Measurements from ENCODE around the gene RPS21.

The RPS21 gene

DNA sequence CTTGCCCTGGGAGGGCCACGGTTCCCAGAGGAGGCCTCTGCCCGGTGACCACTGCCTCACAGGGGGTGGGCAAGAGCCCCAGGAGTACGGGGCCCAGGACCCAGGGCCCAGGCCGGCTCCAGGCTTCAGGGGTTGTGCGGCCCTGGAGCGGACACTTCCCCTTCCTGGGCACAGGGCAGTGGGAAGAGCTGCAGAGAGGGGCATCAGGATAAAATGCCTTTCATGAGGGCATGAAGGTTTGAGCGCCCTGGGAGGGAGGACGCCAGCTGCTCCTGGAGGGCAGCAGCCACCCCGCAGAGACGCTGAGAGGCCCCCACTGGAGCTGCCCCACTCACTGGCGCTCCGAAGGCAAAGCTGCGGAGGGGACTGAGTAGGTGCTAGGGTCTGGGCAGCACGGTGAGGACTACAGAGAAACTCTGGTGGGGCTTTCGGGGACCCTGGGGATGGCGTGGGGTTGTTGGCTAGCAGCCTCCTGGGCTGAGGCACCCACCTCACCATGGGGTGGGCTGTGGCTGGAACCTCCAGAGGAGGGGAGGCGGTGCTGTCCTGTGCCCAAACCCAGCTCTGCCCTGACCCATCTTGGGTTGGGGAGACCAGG, 30.2 kb upstream of the RPS21 start:
- no peaks in the 10 kb centered on the region; the same call in 1 of the 2 replicates for H3K36me3 ChIP-seq (ENCODE audit: control insufficient read depth, low read length)

DNA sequence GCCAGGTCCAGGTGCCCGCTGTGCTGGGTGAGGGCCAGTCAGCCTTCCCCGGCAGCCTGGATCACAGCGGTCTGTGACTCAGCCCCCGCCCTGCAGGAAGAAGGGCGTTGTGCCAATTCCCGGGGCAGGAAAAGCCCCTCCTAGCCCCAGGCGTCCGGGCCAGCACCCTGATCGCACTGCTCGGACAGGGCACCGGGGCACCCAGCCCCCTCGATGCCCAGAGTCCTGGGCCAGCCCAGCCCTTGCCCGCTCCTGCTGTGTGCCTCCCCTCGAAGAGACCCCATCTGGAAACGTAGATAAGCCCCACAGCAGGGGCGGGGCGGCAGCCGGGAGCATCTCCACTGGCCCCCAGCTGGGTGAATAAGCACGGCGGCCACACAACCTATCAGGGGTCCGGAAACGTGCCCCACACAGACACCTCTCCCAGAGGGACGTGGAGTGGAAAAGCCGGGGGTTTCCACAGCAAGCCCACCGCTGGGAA, 29.7 kb upstream of the RPS21 start:
- Histone ChIP-seq H3K79me2 (ENCODE audit: control insufficient read depth, low read length) (no peaks in the 10 kb centered on the region), H3K4me1 (ENCODE audit: control insufficient read depth, low read length) (peaks cover 17% of the 10 kb centered on the region), H4K20me1 (ENCODE audit: control insufficient read depth, insufficient read depth, low read depth, low read length) (no peaks in the 10 kb centered on the region), H3K27me3 (ENCODE audit: control insufficient read depth, low read length) (no peaks in the 10 kb centered on the region), H3K4me2 (ENCODE audit: low read length) (no peak overlapping the region), H3K27ac (ENCODE audit: low read depth, low read length) (no peak overlapping the region), H3K9me2 (replicated peaks; ENCODE audit: control insufficient read depth, low read length) (no peaks in the 10 kb centered on the region), H3K36me3 (ENCODE audit: control insufficient read depth, low read length) (no peaks in the 10 kb centered on the region), H3K9me3 (ENCODE audit: control insufficient read depth, insufficient read depth, low read length) (no peaks in the 10 kb centered on the region), H3K4me3 (ENCODE audit: low read length) (no peak overlapping the region), H3F3A (ENCODE audit: control insufficient read depth, insufficient read depth) (no peaks in the 10 kb centered on the region)
- TF ChIP-seq, protein P1, sequence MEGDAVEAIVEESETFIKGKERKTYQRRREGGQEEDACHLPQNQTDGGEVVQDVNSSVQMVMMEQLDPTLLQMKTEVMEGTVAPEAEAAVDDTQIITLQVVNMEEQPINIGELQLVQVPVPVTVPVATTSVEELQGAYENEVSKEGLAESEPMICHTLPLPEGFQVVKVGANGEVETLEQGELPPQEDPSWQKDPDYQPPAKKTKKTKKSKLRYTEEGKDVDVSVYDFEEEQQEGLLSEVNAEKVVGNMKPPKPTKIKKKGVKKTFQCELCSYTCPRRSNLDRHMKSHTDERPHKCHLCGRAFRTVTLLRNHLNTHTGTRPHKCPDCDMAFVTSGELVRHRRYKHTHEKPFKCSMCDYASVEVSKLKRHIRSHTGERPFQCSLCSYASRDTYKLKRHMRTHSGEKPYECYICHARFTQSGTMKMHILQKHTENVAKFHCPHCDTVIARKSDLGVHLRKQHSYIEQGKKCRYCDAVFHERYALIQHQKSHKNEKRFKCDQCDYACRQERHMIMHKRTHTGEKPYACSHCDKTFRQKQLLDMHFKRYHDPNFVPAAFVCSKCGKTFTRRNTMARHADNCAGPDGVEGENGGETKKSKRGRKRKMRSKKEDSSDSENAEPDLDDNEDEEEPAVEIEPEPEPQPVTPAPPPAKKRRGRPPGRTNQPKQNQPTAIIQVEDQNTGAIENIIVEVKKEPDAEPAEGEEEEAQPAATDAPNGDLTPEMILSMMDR (IDR thresholded peaks at IDR 0.05; ENCODE audit: low read depth, low read length, poor library complexity, severe bottlenecking) = no peak
- no peak for TF ChIP-seq EZH2phosphoT487 (IDR thresholded peaks at IDR 0.05; ENCODE audit: borderline replicate concordance, low read length)

More for the DNA sequence above, 30.2 kb upstream of the RPS21 start:
- Histone ChIP-seq H3K27ac (ENCODE audit: low read depth, low read length) (no peak overlapping the region), H3K27me3 (ENCODE audit: control insufficient read depth, low read length) (no peaks in the 10 kb centered on the region), H3K9me3 (ENCODE audit: control insufficient read depth, insufficient read depth, low read length) (no peaks in the 10 kb centered on the region), H3K79me2 (ENCODE audit: control insufficient read depth, low read length) (no peaks in the 10 kb centered on the region), H3K4me3 (ENCODE audit: low read length) (no peak overlapping the region), H3F3A (ENCODE audit: control insufficient read depth, insufficient read depth) (no peaks in the 10 kb centered on the region), H4K20me1 (ENCODE audit: control insufficient read depth, insufficient read depth, low read depth, low read length) (no peaks in the 10 kb centered on the region), H3K4me2 (ENCODE audit: low read length) (no peak overlapping the region), H3K4me1 (ENCODE audit: control insufficient read depth, low read length) (peaks cover 17% of the 10 kb centered on the region), H3K9me2 (replicated peaks; ENCODE audit: control insufficient read depth, low read length) (no peaks in the 10 kb centered on the region)
- no peak for TF ChIP-seq EZH2phosphoT487 (IDR thresholded peaks at IDR 0.05; ENCODE audit: borderline replicate concordance, low read length)
- TF ChIP-seq, protein P1 (IDR thresholded peaks at IDR 0.05; ENCODE audit: low read depth, low read length, poor library complexity, severe bottlenecking) = no peak

DNA sequence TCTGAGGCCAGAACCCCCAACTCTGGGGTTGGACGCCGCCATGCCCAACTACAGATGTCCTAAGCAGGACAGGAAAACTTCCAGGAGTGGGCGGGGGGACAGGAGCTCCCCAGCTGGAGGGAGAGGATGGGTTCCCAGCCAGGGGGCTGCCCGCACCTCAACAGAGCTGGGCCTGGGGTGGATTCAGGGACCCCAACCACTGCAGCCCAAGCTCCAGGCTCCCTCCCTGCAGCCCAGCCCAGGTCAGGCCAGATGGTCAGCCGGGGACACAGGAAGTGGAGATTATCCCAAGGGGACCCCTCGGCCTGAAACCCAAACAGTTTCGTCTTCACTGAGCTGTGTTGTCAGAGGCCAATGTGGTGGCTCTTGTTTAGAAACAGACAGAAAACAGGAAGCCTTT, 29.2 kb upstream of the RPS21 start:
- Histone ChIP-seq H3K9me2 (replicated peaks; ENCODE audit: control insufficient read depth, low read length) (no peaks in the 10 kb centered on the region), H3K27me3 (ENCODE audit: control insufficient read depth, low read length) (no peaks in the 10 kb centered on the region), H3K4me3 (ENCODE audit: low read length) (no peak overlapping the region), H3K36me3 (ENCODE audit: control insufficient read depth, low read length) (no peaks in the 10 kb centered on the region), H3K27ac (ENCODE audit: low read depth, low read length) (no peak overlapping the region), H3K79me2 (ENCODE audit: control insufficient read depth, low read length) (no peaks in the 10 kb centered on the region), H3K4me1 (ENCODE audit: control insufficient read depth, low read length) (peaks cover 17% of the 10 kb centered on the region), H4K20me1 (ENCODE audit: control insufficient read depth, insufficient read depth, low read depth, low read length) (peaks cover 3% of the 10 kb centered on the region; the same call in 1 of the 2 replicates), H3K4me2 (ENCODE audit: low read length) (no peak overlapping the region), H3F3A (ENCODE audit: control insufficient read depth, insufficient read depth) (no peaks in the 10 kb centered on the region), H3K9me3 (ENCODE audit: control insufficient read depth, insufficient read depth, low read length) (no peaks in the 10 kb centered on the region)
- no peak for TF ChIP-seq EZH2phosphoT487 (IDR thresholded peaks at IDR 0.05; ENCODE audit: borderline replicate concordance, low read length)
- TF ChIP-seq, protein P1 (IDR thresholded peaks at IDR 0.05; ENCODE audit: low read depth, low read length, poor library complexity, severe bottlenecking) = no peak
